Neutrophil (primary cell): ENCODE data around the gene DLGAP3.

Experiments used
- H3K27ac ChIP-seq: fragments of 200-600 bp; sonication (generic); 2 replicates; pipeline ENCODE4 v1.5.1; 2016; ENCODE audit warnings: mild to moderate bottlenecking, moderate library complexity
- H3K27me3 ChIP-seq: fragments of 200-600 bp; sonication (generic); 2 replicates; pipeline ENCODE4 v1.6.0; 2016; ENCODE audit warnings: mild to moderate bottlenecking
- H3K36me3 ChIP-seq: fragments of 200-600 bp; sonication (generic); 2 replicates; pipeline ENCODE4 v1.5.1; 2017
- H3K4me1 ChIP-seq, 2 experiments: fragments of 200-600 bp in 1 of 2; sonication (generic) in 1 of 2; 1 replicate in 1 of 2; 2 replicates in 1 of 2; pipeline versions ENCODE4 v1.5.1 to v1.6.1; 2013 to 2016; ENCODE audit warnings: low read depth in 1 of 2, low read length in 1 of 2, mild to moderate bottlenecking in 1 of 2, moderate library complexity in 1 of 2; ENCODE audit not compliant: control insufficient read depth in 1 of 2, insufficient read depth in 1 of 2
- H3K4me3 ChIP-seq, 2 experiments: fragments of 200-600 bp in 1 of 2; sonication (generic) in 1 of 2; 1 replicate in 1 of 2; 2 replicates in 1 of 2; pipeline ENCODE4 v1.5.1; 2013 to 2016; ENCODE audit warnings: low read depth in 1 of 2, low read length in 1 of 2, mild to moderate bottlenecking in 1 of 2, moderate library complexity in 1 of 2
- H3K9me3 ChIP-seq: fragments of 200-600 bp; sonication (generic); 2 replicates; pipeline ENCODE4 v1.5.1; 2016
- CTCF ChIP-seq: fragments of 200-600 bp; sonication (generic); IDR thresholded peaks from 2 replicates; pipeline ENCODE4 v1.5.1; 2016; ENCODE audit warnings: antibody characterized with exemption

Gene DLGAP3

GRCh38 chr1:34843392-34844251, 85.8 kb downstream of the DLGAP3 start:
- Histone ChIP-seq H3K4me1 (peaks cover 5 to 16% of the 10 kb centered on the region in 2 experiments), H3K36me3 (peaks cover 3% of the 10 kb centered on the region), H3K27ac (no peak overlapping the region), H3K27me3 (no peaks in the 10 kb centered on the region), H3K9me3 (no peaks in the 10 kb centered on the region), H3K4me3 (no peak overlapping the region)
- no peak for TF ChIP-seq CTCF

GRCh38 chr1:34842952-34843371, 86.5 kb downstream of the DLGAP3 start:
- Histone ChIP-seq H3K27ac (no peak overlapping the region), H3K27me3 (no peaks in the 10 kb centered on the region), H3K36me3 (peaks cover 3% of the 10 kb centered on the region), H3K4me3 (no peak overlapping the region), H3K9me3 (no peaks in the 10 kb centered on the region), H3K4me1 (peaks cover 5 to 14% of the 10 kb centered on the region in 2 experiments)
- TF ChIP-seq CTCF, result no peak

GRCh38 chr1:34842073-34842472, 87.4 kb downstream of the DLGAP3 start:
- Histone ChIP-seq H3K4me3 (no peak overlapping the region), H3K4me1 (peaks cover 5 to 14% of the 10 kb centered on the region in 2 experiments), H3K27ac (no peak overlapping the region), H3K27me3 (no peaks in the 10 kb centered on the region), H3K36me3 (no peaks in the 10 kb centered on the region), H3K9me3 (no peaks in the 10 kb centered on the region)
- TF ChIP-seq CTCF, result no peak

- H3K9me3 ChIP-seq, result no peaks in the 10 kb centered on the region
- peaks cover 5 to 14% of the 10 kb centered on the region in 2 experiments for H3K4me1 ChIP-seq
- no peaks in the 10 kb centered on the region for H3K36me3 ChIP-seq
- H3K27me3 ChIP-seq, result no peaks in the 10 kb centered on the region
- TF ChIP-seq CTCF, result no peak
- H3K4me3 ChIP-seq, result no peak overlapping the region
- H3K27ac ChIP-seq, result no peak overlapping the region
These were observed 89.0 kb downstream of the DLGAP3 start for GRCh38 chr1:34840426-34840825.

- H3K4me3 ChIP-seq, result no peak overlapping the region
- no peak overlapping the region for H3K27ac ChIP-seq
- no peaks in the 10 kb centered on the region for H3K36me3 ChIP-seq
- peaks cover 5 to 14% of the 10 kb centered on the region in 2 experiments for H3K4me1 ChIP-seq
- no peaks in the 10 kb centered on the region for H3K27me3 ChIP-seq
- no peak for TF ChIP-seq CTCF
- no peaks in the 10 kb centered on the region for H3K9me3 ChIP-seq
These were observed 89.7 kb downstream of the DLGAP3 start for GRCh38 chr1:34839526-34840305.
